Neural crest cell (in vitro differentiated cells): Measurements from ENCODE around the gene BLVRA. TPM values are rescaled to one million over a fixed set of nuclear protein-coding genes. Genes with fewer than 3 reads are reported as not detected.

ENCODE experiments used
- DNase-seq: peaks from one replicate; pipeline ENCODE4 v3.0.0; 2021; ENCODE audit warnings: low read depth, mixed read lengths, low spot score
- H3K27ac Mint-ChIP-seq: one replicate; pipeline ENCODE4 v1.8.0; 2021; ENCODE audit warnings: mild to moderate bottlenecking, mixed read lengths; ENCODE audit not compliant: unreplicated experiment
- H3K27me3 Mint-ChIP-seq: 2 replicates; pipeline ENCODE4 v1.8.0; 2021; ENCODE audit warnings: low read depth, mild to moderate bottlenecking, mixed read lengths
- H3K36me3 Mint-ChIP-seq: 2 replicates; pipeline ENCODE4 v1.8.0; 2021; ENCODE audit warnings: low read depth, mild to moderate bottlenecking, mixed read lengths
- H3K4me1 Mint-ChIP-seq: 2 replicates; pipeline ENCODE4 v1.8.0; 2021; ENCODE audit warnings: mixed read lengths
- H3K4me3 Mint-ChIP-seq: one replicate; pipeline ENCODE4 v1.8.0; 2021; ENCODE audit warnings: mild to moderate bottlenecking, mixed read lengths
- H3K9me3 Mint-ChIP-seq: 2 replicates; pipeline ENCODE4 v1.8.0; 2021; ENCODE audit warnings: mixed read lengths
- total RNA-seq: library from RNA; stranded (reverse); gene quantifications from 2 replicates; pipeline ENCODE4 v1.2.1, GENCODE V29; 2021
- TF ChIP-seq, protein P1 (sequence below): fragments of 200-600 bp; sonication (generic); conservative IDR thresholded peaks from 2 replicates; pipeline ENCODE4 v1.5.0; 2021; ENCODE audit warnings: antibody characterized with exemption, mild to moderate bottlenecking

The BLVRA gene
- total RNA-seq, 1 donor from 2014 or later = 31.3 TPM

DNA sequence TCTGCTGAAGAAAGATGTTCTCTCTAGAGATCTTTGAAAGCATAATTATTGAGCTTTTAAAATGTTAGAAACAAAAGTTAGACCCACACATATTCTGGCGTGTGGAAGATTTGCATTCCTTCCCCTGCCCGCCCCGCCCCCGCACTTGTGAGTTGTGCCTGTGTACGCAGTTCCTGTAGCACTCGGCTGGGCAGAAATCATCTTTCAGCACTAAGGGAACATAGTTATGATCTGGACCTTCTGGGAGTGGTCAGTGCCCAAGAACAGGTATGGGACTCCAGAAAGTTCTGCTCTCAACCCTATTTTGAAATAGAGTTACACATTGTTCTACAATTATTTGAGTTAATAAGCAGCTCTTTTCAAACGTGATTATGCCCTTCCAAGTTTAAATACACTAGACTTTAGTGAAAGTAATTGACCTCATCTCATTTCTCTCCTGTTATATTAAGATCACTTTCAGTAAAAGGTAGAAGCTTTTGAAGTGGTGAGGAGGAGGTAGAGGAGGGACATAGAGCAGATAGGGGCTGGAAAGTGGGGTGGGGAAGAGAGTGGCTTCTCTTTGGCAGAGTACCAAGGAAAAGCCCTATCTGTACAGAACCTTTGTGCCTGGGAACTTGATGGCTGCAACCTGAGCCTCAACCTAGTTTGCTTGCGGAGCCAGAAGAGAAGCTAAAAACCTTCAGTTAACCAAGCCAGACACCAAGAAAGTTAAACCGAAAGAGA lies 5.7 kb downstream of the BLVRA start:
- Mint-ChIP-seq H3K27me3 (peaks cover 10% of the 10 kb centered on the region), H3K4me1 (peaks cover 23% of the 10 kb centered on the region), H3K27ac (no peak overlapping the region), H3K9me3 (no peaks in the 10 kb centered on the region), H3K36me3 (no peaks in the 10 kb centered on the region), H3K4me3 (no peak overlapping the region)
- TF ChIP-seq, protein P1, sequence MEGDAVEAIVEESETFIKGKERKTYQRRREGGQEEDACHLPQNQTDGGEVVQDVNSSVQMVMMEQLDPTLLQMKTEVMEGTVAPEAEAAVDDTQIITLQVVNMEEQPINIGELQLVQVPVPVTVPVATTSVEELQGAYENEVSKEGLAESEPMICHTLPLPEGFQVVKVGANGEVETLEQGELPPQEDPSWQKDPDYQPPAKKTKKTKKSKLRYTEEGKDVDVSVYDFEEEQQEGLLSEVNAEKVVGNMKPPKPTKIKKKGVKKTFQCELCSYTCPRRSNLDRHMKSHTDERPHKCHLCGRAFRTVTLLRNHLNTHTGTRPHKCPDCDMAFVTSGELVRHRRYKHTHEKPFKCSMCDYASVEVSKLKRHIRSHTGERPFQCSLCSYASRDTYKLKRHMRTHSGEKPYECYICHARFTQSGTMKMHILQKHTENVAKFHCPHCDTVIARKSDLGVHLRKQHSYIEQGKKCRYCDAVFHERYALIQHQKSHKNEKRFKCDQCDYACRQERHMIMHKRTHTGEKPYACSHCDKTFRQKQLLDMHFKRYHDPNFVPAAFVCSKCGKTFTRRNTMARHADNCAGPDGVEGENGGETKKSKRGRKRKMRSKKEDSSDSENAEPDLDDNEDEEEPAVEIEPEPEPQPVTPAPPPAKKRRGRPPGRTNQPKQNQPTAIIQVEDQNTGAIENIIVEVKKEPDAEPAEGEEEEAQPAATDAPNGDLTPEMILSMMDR = no peak
- no peak for DNase-seq

DNA sequence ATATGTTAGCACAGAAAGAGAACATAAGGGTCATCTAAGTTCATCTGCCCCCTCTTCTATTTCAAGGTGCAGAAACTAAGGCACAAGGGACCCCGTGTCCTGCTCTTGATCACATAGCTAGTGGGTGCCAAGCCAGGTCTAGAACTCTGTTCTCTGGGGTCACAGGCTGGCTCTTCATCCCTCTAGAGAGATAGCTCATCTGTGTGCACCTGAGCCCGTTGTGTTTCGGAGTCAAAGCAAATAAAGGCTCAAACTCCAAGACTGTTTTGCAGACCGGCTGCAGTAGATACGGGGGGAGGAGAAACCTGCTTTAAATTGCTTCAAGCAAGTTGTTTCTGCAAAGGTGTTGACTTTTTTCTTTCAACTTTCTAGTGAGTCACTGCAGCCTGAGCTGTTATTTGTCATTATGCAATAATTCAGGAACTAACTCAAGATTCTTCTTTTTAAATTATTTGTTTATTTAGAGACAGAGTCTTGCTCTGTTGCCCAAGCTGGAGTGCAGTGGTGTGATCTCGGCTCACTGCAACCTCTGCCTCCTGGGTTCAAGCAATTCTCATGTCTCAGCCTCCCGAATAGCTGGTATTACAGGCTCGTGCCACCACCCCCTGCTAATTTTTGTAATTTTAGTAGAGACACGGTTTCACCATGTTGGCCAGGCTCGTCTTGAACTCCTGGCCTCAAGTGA lies 6.5 kb downstream of the BLVRA start:
- Mint-ChIP-seq H3K36me3 (no peaks in the 10 kb centered on the region), H3K4me1 (peaks cover 19% of the 10 kb centered on the region), H3K27me3 (peaks cover 4% of the 10 kb centered on the region), H3K9me3 (no peaks in the 10 kb centered on the region), H3K4me3 (no peak overlapping the region), H3K27ac (no peak overlapping the region)
- DNase-seq = no peak
- TF ChIP-seq, protein P1 = no peak

DNA sequence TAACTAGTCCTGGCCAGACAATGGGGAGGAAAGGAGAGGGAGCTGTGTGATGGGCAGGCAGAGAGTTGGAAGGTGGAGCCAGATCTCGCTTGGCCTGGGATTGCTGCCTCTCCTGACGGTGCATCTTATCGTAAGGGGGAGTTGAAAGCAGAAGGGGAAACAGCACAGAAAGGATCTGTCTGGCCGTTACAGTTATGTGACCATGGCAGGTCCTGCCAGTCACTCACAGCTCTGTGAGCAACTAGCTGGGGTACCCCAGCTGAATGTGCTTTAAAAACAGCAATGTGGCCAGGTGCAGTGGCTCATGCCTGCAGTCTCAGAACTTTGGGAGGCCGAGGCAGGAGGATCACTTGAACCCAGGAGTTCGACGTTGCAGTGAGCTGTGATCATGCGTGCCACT lies 8.1 kb downstream of the BLVRA start:
- no peaks in the 10 kb centered on the region for H3K27me3 Mint-ChIP-seq
- no peak overlapping the region for H3K27ac Mint-ChIP-seq
- H3K9me3 Mint-ChIP-seq = no peaks in the 10 kb centered on the region

DNA sequence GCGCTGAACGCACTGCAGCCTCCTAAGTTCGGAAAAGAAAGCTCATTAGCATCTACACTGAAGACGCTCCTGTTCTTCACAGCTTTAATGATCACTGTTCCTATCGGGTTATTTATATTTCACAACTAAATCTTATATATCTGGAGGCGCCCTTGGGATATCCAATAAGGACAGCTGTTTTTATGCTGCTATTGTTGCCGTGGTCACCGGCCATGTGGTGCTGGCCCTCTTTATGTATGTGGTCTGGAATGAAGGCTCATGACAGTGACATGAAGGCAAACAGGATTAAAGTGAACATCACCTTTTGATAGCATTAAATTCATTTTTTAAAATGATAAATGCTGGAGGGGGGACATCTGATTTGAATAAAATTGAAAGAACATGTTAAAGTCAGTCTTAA lies 8.8 kb downstream of the BLVRA start:
- Mint-ChIP-seq H3K4me3 (no peak overlapping the region), H3K9me3 (no peaks in the 10 kb centered on the region), H3K27ac (no peak overlapping the region), H3K4me1 (peaks cover 15% of the 10 kb centered on the region), H3K36me3 (peaks cover under 1% of the 10 kb centered on the region), H3K27me3 (no peaks in the 10 kb centered on the region)
- TF ChIP-seq, protein P1 = no peak
- no peak for DNase-seq

More for the DNA sequence above, 8.1 kb downstream of the BLVRA start:
- H3K4me1 Mint-ChIP-seq = peaks cover 15% of the 10 kb centered on the region
- no peak for DNase-seq
- TF ChIP-seq, protein P1 = no peak
- no peaks in the 10 kb centered on the region for H3K36me3 Mint-ChIP-seq
- no peak overlapping the region for H3K4me3 Mint-ChIP-seq

DNA sequence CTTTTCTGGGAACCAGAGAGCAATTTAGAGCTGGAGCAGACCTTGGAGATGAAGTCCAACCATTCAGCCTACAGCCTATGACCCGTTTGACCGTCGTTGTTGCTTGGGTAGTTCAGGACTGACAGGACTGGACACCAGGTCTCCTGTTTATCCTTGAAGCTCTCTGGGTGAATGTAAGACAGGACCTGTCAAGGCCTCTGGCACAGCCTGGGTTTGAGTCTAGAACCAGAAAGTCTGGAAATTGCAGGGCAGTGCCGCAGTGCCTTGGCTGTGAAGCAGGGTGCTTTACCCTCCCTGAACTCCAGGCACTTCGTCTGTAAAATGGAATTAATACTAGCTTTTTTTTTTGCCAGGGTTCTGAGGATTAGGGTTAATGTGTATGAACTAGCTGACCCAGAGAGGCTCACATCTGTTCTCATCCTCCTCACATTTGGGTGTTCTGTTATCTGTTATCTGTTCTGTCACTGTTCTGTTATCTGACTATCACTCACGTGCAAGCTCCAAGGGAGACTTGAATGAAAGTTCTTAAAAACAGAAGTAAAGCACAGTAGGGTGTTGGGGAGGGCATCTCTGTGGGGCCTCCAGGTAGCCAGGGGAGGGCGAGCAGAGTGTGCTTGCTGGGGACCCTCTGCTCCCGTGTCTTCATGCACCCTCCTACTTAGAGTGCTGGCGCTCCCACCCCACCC lies 9.9 kb downstream of the BLVRA start:
- Mint-ChIP-seq H3K36me3 (peaks cover 8% of the 10 kb centered on the region), H3K27ac (no peak overlapping the region), H3K4me1 (peaks cover 9% of the 10 kb centered on the region), H3K4me3 (no peak overlapping the region), H3K9me3 (no peaks in the 10 kb centered on the region), H3K27me3 (no peaks in the 10 kb centered on the region)
- no peak for DNase-seq
- TF ChIP-seq, protein P1 = no peak
